ENCODE results near the gene ANKRD45.

DNA sequence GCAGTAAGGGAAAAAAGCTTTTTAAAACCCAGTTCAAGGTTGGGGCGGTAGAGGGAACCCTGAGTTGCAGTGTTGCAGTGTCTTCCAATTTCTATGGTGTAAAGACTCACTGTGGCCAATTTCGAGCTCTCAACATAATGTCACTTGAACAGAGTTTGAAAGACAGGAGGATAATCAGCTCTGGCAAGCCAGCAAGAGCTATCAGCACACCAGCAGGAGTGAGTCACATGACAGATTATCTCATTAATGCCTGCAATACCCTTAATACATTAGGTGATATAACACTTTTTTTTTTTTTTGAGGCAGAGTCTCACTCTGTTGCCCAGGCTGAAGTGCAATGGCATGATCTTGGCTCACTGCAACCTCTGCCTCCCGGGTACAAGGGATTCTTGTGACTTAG, 89.6 kb downstream of the ANKRD45 start:
- TF ChIP-seq, protein P1, sequence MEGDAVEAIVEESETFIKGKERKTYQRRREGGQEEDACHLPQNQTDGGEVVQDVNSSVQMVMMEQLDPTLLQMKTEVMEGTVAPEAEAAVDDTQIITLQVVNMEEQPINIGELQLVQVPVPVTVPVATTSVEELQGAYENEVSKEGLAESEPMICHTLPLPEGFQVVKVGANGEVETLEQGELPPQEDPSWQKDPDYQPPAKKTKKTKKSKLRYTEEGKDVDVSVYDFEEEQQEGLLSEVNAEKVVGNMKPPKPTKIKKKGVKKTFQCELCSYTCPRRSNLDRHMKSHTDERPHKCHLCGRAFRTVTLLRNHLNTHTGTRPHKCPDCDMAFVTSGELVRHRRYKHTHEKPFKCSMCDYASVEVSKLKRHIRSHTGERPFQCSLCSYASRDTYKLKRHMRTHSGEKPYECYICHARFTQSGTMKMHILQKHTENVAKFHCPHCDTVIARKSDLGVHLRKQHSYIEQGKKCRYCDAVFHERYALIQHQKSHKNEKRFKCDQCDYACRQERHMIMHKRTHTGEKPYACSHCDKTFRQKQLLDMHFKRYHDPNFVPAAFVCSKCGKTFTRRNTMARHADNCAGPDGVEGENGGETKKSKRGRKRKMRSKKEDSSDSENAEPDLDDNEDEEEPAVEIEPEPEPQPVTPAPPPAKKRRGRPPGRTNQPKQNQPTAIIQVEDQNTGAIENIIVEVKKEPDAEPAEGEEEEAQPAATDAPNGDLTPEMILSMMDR (IDR thresholded peaks at IDR 0.05): no peak
- TF ChIP-seq POLR2A (IDR thresholded peaks at IDR 0.05; ENCODE audit: low read length): no peak
- TF ChIP-seq RFX5 (IDR thresholded peaks at IDR 0.05): no peak
- TF ChIP-seq, protein P2, sequence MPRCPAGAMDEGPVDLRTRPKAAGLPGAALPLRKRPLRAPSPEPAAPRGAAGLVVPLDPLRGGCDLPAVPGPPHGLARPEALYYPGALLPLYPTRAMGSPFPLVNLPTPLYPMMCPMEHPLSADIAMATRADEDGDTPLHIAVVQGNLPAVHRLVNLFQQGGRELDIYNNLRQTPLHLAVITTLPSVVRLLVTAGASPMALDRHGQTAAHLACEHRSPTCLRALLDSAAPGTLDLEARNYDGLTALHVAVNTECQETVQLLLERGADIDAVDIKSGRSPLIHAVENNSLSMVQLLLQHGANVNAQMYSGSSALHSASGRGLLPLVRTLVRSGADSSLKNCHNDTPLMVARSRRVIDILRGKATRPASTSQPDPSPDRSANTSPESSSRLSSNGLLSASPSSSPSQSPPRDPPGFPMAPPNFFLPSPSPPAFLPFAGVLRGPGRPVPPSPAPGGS (IDR thresholded peaks at IDR 0.05): no peak
- no peak for TF ChIP-seq SMC3 (IDR thresholded peaks at IDR 0.05)
- TF ChIP-seq, protein P3, sequence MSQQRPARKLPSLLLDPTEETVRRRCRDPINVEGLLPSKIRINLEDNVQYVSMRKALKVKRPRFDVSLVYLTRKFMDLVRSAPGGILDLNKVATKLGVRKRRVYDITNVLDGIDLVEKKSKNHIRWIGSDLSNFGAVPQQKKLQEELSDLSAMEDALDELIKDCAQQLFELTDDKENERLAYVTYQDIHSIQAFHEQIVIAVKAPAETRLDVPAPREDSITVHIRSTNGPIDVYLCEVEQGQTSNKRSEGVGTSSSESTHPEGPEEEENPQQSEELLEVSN (IDR thresholded peaks at IDR 0.05; ENCODE audit: borderline replicate concordance, low read depth): no peak
- TF ChIP-seq KDM1A (IDR thresholded peaks at IDR 0.05; ENCODE audit: low read depth): no peak
